H1 (cell line): ENCODE data around the gene ITPKB. TPM values are rescaled to one million over a fixed set of nuclear protein-coding genes. Genes with fewer than 3 reads are reported as not detected.

Source experiments
- CBX5 ChIP-seq: fragments of 300-800, 300-1000 bp; sonication (generic); IDR thresholded peaks from 2 replicates; pipeline ENCODE4 v1.7.1; 2016; ENCODE audit warnings: antibody characterized with exemption, low read length, low read depth
- polyA plus RNA-seq, 7 experiments: library from polyadenylated mRNA; depleted of rRNA in 3 of 7; stranded (reverse) in 5 of 7; unstranded in 2 of 7; fragments of >200 nt in 5 of 7; fragments of 200-250 nt in 2 of 7; gene quantifications; 1 replicate in 5 of 7; 2 replicates in 1 of 7; 4 replicates in 1 of 7; pipeline versions ENCODE4 v1.2.1 to v1.2.3, GENCODE V29; 2011 to 2013; ENCODE audit warnings: missing spikeins in 2 of 7, mixed read lengths in 2 of 7
- total RNA-seq: library from RNA; stranded (reverse); fragmentation: NEBNext Ultra II Directional; extraction: Animal tissue kit (Norgen Biotek cat#: 25700); gene quantifications from 2 replicates; pipeline ENCODE4 v1.2.1, GENCODE V29; 2021

ITPKB gene
- total and polyA plus RNA-seq, 2 of the 8 experiments (the other 6 are each of a cell fraction or from before 2014, with no cell fraction given), result 1.7 to 4.8 TPM

- no peak for TF ChIP-seq CBX5
- TF ChIP-seq, all 59 proteins: peak for 7
Measured at GRCh38 chr1:226626577-226626956, 112.5 kb downstream of the ITPKB start (continued).
